Uterus (tissue), 4 donors: ENCODE results near the gene RRBP1. TPM values are rescaled to one million over a fixed set of nuclear protein-coding genes. Genes with fewer than 3 reads are reported as not detected.

Experiments used
- DNase-seq, 2 donors: peaks; one replicate each; pipeline ENCODE4 v3.0.0-alpha.2; 2019 to 2020
- H3K27ac ChIP-seq, 2 donors: fragments of 200-600 bp; sonication (generic); 1 replicate in 1 of 2; 2 replicates in 1 of 2; pipeline ENCODE4 v1.5.1; 2016 to 2018
- H3K27me3 ChIP-seq, 2 donors: fragments of 200-600 bp; sonication (generic); one replicate each; pipeline ENCODE4 v1.5.1; 2018 to 2019; ENCODE audit warnings: control low read depth in 1 of 2
- H3K36me3 ChIP-seq, 2 donors: fragments of 200-600 bp; sonication (generic); one replicate each; pipeline ENCODE4 v1.5.1; 2019; ENCODE audit warnings: control low read depth in 1 of 2
- H3K4me1 ChIP-seq, 2 donors: fragments of 200-600 bp; sonication (generic); one replicate each; pipeline ENCODE4 v1.5.1; 2018 to 2019; ENCODE audit warnings: control low read depth in 1 of 2
- H3K4me3 ChIP-seq, 2 donors: fragments of 200-600 bp; sonication (generic); 1 replicate in 1 of 2; 2 replicates in 1 of 2; pipeline ENCODE4 v1.5.1; 2018 to 2019; ENCODE audit warnings: mild to moderate bottlenecking in 1 of 2
- H3K9me3 ChIP-seq, 2 donors: fragments of 200-600 bp; sonication (generic); one replicate each; pipeline ENCODE4 v1.5.1; 2019; ENCODE audit warnings: control low read depth in 1 of 2
- POLR2A ChIP-seq, 2 donors: fragments of 450-650 bp; IDR thresholded peaks; one replicate each; pipeline ENCODE4 v1.6.1; 2016; ENCODE audit warnings: antibody characterized with exemption in 2 of 2, mild to moderate bottlenecking in 1 of 2, moderate library complexity in 1 of 2
- intact Hi-C: fragments of 100-400 bp; cut with DNase I; formaldehyde crosslinking; loops from one replicate; pipeline ENCODE4 v1.15.1; 2023; ENCODE audit warnings: low total_unique reads
- total RNA-seq, 4 donors: library from RNA; depleted of rRNA in 3 of 4; stranded (reverse); fragments of >200 nt in 3 of 4; gene quantifications; one replicate each; pipeline versions ENCODE4 v1.1.0 to v1.2.4, GENCODE V29; 2014 to 2023
- TF ChIP-seq, protein P1 (sequence below), 4 experiments: fragments of 200-600 bp in 2 of 4; fragments of 450-650 bp in 2 of 4; sonication (generic) in 2 of 4; IDR thresholded peaks; one replicate each; pipeline ENCODE4 v1.5.1; 2016 to 2019; ENCODE audit warnings: antibody characterized with exemption in 4 of 4, mild to moderate bottlenecking in 2 of 4, moderate library complexity in 1 of 4
- donor health status: DM: yes; HTN: yes; CAD: no.

RRBP1 gene
- total RNA-seq, 4 donors from 2014 or later = 13.2 to 172 (median 96.9) TPM

DNA sequence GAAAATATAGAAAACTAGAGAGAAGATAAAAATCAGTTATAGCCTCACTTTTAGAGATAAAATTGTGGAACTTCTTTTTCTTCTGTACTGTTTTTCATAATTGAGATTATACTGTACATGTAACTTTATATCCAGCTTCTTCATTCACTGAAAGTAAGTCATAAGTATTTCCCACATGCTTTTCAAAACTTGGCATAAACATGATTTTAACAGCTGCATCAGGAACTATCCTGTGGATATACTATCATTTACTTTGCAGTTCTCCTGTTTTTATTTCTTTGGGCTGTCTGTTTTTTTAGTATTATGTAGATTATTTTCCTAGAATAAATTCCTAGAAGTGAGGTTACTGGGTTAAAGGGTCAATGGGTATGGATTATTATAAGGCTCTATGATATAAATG lies 97.4 kb downstream of the RRBP1 start:
- no peak for DNase-seq
- intact Hi-C loops = no loop called here
- Histone ChIP-seq H3K27ac (peak overlapping the region in 1 of 2 donors; percentile 12), H3K27me3 (no peaks in the 10 kb centered on the region), H3K36me3 (no peaks in the 10 kb centered on the region), H3K4me1 (peaks cover 10 to 19% of the 10 kb centered on the region in 2 donors), H3K4me3 (no peak overlapping the region), H3K9me3 (no peaks in the 10 kb centered on the region)
- no peak for TF ChIP-seq POLR2A (IDR thresholded peaks at IDR 0.05)
- TF ChIP-seq, protein P1, sequence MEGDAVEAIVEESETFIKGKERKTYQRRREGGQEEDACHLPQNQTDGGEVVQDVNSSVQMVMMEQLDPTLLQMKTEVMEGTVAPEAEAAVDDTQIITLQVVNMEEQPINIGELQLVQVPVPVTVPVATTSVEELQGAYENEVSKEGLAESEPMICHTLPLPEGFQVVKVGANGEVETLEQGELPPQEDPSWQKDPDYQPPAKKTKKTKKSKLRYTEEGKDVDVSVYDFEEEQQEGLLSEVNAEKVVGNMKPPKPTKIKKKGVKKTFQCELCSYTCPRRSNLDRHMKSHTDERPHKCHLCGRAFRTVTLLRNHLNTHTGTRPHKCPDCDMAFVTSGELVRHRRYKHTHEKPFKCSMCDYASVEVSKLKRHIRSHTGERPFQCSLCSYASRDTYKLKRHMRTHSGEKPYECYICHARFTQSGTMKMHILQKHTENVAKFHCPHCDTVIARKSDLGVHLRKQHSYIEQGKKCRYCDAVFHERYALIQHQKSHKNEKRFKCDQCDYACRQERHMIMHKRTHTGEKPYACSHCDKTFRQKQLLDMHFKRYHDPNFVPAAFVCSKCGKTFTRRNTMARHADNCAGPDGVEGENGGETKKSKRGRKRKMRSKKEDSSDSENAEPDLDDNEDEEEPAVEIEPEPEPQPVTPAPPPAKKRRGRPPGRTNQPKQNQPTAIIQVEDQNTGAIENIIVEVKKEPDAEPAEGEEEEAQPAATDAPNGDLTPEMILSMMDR (IDR thresholded peaks at IDR 0.05) = no peak

DNA sequence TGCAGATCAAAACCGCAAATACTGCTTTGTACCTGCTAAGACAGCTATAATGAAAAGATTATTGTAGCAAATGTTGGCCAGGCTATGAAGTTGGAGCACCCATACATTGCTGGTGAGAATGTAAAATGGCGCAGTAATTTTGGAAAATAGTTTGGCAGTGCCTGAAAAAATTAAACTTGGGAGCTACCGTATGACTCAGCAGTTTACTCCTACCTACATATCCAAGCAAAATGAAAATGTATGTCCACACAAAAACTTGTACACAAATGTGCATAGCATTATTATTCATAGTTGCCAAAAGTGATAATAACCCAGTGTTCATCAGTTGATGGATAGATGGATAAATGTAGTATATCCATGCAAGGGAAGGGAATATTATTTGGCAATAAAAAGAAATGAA lies 98.9 kb downstream of the RRBP1 start:
- Histone ChIP-seq H3K9me3 (no peaks in the 10 kb centered on the region), H3K4me1 (peaks cover 10 to 26% of the 10 kb centered on the region in 2 donors), H3K27me3 (no peaks in the 10 kb centered on the region), H3K27ac (no peak overlapping the region), H3K4me3 (no peak overlapping the region), H3K36me3 (no peaks in the 10 kb centered on the region)
- TF ChIP-seq, protein P1 (IDR thresholded peaks at IDR 0.05) = no peak
- no peak for TF ChIP-seq POLR2A (IDR thresholded peaks at IDR 0.05)
- intact Hi-C loops = no loop called here
- no peak for DNase-seq

DNA sequence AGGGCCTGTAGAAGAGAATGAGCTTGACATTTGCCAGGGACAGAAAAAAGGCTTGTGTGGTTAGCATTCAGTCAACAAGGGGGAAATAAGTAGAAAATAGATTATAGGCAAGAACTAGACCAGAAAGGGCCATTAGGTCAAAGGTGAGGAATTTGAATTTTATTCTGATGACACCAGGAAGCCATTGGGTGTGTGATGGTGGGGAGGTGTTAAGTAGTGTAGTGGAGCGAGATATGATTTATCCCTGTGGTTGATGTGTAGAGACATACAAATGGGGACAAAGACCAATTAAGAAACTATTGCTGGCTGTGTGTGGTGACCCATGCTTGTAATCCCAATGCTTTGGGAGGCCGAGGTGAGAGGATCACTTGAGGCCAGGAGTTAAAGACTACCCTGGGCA lies 101.1 kb downstream of the RRBP1 start:
- Histone ChIP-seq H3K27me3 (no peaks in the 10 kb centered on the region), H3K27ac (no peak overlapping the region), H3K4me3 (no peak overlapping the region), H3K4me1 (peaks cover 5 to 19% of the 10 kb centered on the region in 2 donors), H3K36me3 (no peaks in the 10 kb centered on the region), H3K9me3 (no peaks in the 10 kb centered on the region)
- TF ChIP-seq, protein P1 (IDR thresholded peaks at IDR 0.05) = no peak
- TF ChIP-seq POLR2A (IDR thresholded peaks at IDR 0.05) = no peak
- intact Hi-C loops = no loop called here
- no peak for DNase-seq

DNA sequence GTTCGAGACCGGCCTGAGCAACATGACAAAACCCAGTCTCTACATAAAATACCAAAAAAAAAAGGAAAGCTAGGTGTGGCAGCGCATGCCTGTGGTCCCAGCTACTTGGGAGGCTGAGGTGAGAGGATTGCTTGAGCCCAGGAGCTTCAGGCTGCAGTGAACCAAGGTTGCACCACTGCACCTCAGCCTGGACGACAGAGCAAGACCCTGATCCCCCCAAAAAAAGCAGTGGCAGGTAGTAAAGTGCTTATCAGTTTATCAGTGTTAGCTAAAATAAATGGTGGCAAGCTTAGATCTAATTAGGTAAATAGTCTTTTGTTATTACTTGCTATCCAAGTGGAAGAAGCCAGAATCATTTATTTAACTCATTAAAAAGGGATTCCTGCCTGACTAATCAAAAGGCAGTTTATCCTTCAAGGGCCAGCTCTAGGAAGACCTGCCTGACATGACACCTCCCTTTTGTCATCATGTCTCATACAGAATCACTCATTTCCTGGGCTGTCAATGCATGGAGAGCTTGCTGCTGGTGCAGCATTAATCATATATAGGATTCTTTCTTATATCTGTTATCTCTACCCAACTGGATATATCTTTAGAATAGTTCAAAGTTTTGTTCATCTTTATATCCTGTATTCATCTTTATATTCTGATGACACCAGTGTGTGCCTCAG lies 102.5 kb downstream of the RRBP1 start:
- Histone ChIP-seq H3K9me3 (no peaks in the 10 kb centered on the region), H3K36me3 (no peaks in the 10 kb centered on the region), H3K4me3 (no peak overlapping the region), H3K27me3 (no peaks in the 10 kb centered on the region), H3K4me1 (peaks cover 4 to 12% of the 10 kb centered on the region in 2 donors), H3K27ac (no peak overlapping the region)
- no peak for TF ChIP-seq POLR2A (IDR thresholded peaks at IDR 0.05)
- TF ChIP-seq, protein P1 (IDR thresholded peaks at IDR 0.05) = no peak
- DNase-seq = no peak
- intact Hi-C loops = no loop called here

DNA sequence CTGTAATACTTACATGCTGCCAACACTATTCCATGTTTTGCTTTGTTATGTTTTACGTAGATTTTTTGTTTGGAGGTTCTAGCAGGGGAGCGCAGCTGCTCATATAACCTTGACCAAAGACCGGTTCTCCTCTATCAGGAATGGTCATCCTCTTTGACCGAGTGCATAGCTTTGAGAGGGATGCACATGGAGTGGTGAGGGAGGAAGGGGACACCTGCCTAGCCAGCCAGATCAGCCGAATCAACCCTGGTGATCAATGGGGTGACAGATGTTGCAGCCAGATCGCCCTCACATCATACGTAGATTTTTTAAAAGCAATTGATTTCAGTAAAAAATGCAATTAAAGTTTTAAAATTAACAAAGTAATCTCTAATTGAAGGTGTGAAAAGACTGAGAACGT lies 105.8 kb downstream of the RRBP1 start:
- Histone ChIP-seq H3K9me3 (no peaks in the 10 kb centered on the region), H3K4me1 (peaks cover 0 to 12% of the 10 kb centered on the region in 2 donors), H3K4me3 (no peak overlapping the region), H3K27me3 (no peaks in the 10 kb centered on the region), H3K36me3 (no peaks in the 10 kb centered on the region), H3K27ac (peak overlapping the region in 1 of 2 donors; percentile 38)
- no peak for TF ChIP-seq POLR2A (IDR thresholded peaks at IDR 0.05)
- TF ChIP-seq, protein P1 (IDR thresholded peaks at IDR 0.05) = no peak
- intact Hi-C loops = no loop called here
- DNase-seq = no peak
